Mesendoderm (in vitro differentiated cells): Measurements from ENCODE around the gene GTF2IRD1.

Source experiments
- DNase-seq: peaks from one replicate; pipeline ENCODE4 v3.0.0; 2013
- H2AK5ac ChIP-seq: 2 replicates; pipeline ENCODE4 v1.6.1; 2013; ENCODE audit warnings: low read length, inconsistent platforms
- H2BK120ac ChIP-seq: 2 replicates; pipeline ENCODE4 v1.6.1; 2013; ENCODE audit warnings: low read depth, mild to moderate bottlenecking, low read length, moderate library complexity, mixed read lengths
- H2BK15ac ChIP-seq: replicated peaks from 2 replicates; pipeline ENCODE4 v1.6.1; 2013; ENCODE audit warnings: low read depth, mild to moderate bottlenecking, moderate library complexity
- H2BK5ac ChIP-seq: 2 replicates; pipeline ENCODE4 v1.6.1; 2013; ENCODE audit warnings: low read length, inconsistent platforms
- H3K18ac ChIP-seq: 2 replicates; pipeline ENCODE4 v1.6.1; 2013; ENCODE audit warnings: mild to moderate bottlenecking, low read length, mixed read lengths
- H3K23ac ChIP-seq: one replicate; pipeline ENCODE4 v1.6.1; 2013; ENCODE audit warnings: low read length
- H3K27ac ChIP-seq: 2 replicates; pipeline ENCODE4 v1.5.1; 2013; ENCODE audit warnings: low read depth, mild to moderate bottlenecking, inconsistent platforms, low read length, moderate library complexity
- H3K27me3 ChIP-seq: 2 replicates; pipeline ENCODE4 v1.6.1; 2013; ENCODE audit warnings: low read length, control low read depth, mild to moderate bottlenecking, inconsistent platforms; ENCODE audit not compliant: insufficient read depth, poor library complexity
- H3K36me3 ChIP-seq: 2 replicates; pipeline ENCODE4 v1.6.1; 2013; ENCODE audit warnings: low read length, inconsistent platforms; ENCODE audit not compliant: control insufficient read depth, insufficient read depth
- H3K4ac ChIP-seq: one replicate; pipeline ENCODE4 v1.6.1; 2013; ENCODE audit warnings: low read depth, mild to moderate bottlenecking, low read length, moderate library complexity
- H3K4me1 ChIP-seq: 2 replicates; pipeline ENCODE4 v1.6.1; 2013; ENCODE audit warnings: low read depth, low read length, inconsistent platforms; ENCODE audit not compliant: control insufficient read depth
- H3K4me2 ChIP-seq: 2 replicates; pipeline ENCODE4 v1.6.1; 2013; ENCODE audit warnings: low read length
- H3K4me3 ChIP-seq: 2 replicates; pipeline ENCODE4 v1.5.1; 2013; ENCODE audit warnings: mild to moderate bottlenecking, low read length
- H3K56ac ChIP-seq: one replicate; pipeline ENCODE4 v1.6.1; 2013; ENCODE audit warnings: low read length
- H3K79me1 ChIP-seq: 2 replicates; pipeline ENCODE4 v1.6.1; 2013; ENCODE audit warnings: low read length, inconsistent platforms
- H3K79me2 ChIP-seq: 2 replicates; pipeline ENCODE4 v1.6.1; 2013; ENCODE audit warnings: mild to moderate bottlenecking, low read length; ENCODE audit not compliant: control insufficient read depth, insufficient read depth
- H3K9ac ChIP-seq: 2 replicates; pipeline ENCODE4 v1.6.1; 2013; ENCODE audit warnings: low read length, inconsistent platforms
- H4K5ac ChIP-seq: one replicate; pipeline ENCODE4 v1.6.1; 2013; ENCODE audit warnings: low read length
- H4K8ac ChIP-seq: one replicate; pipeline ENCODE4 v1.6.1; 2013; ENCODE audit warnings: low read depth, mild to moderate bottlenecking, control low read depth, low read length, moderate library complexity
- WGBS: extraction: QIAGEN DNeasy Blood & Tissue Kit; methylation state at CpG from one replicate; pipeline ENCODE4 v1.1.7; 2013; ENCODE audit warnings: low lambda C conversion rate, missing lambda C conversion rate; ENCODE audit not compliant: insufficient coverage; ENCODE audit errors: extremely low coverage; 5-methylcytosine and 5-hydroxymethylcytosine counted together

Gene GTF2IRD1

DNA sequence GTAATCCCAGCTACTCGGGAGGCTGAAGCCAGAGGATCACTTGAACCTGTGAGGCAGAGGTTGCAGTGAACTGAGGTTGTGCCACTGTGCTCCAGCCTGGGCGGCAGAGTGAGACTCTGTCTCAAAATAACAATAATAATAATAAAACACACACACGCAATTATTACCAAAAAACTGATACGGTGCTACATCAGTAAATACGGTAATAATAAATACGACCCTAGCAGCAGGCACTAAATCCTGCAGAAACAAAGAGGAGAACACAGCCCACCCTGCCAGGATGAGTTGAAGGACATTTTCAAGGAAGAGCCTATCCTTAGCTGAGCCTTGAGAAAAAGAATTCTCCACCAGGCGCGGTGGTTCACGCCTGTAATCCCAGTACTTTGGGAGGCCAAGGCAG is 169.4 kb downstream of the GTF2IRD1 start:
- H3K4ac ChIP-seq: no peak overlapping the region
- no peak overlapping the region for H3K23ac ChIP-seq
- H4K8ac ChIP-seq: no peak overlapping the region
- H3K4me2 ChIP-seq: no peak overlapping the region
- no peak overlapping the region for H3K27ac ChIP-seq
- H3K27me3 ChIP-seq: no peaks in the 10 kb centered on the region
- no peak overlapping the region for H2AK5ac ChIP-seq
- no peaks in the 10 kb centered on the region for H3K79me1 ChIP-seq
- no peak overlapping the region for H3K9ac ChIP-seq
- H3K4me1 ChIP-seq: no peaks in the 10 kb centered on the region
- H2BK15ac ChIP-seq: no peak overlapping the region
- no peak overlapping the region for H3K56ac ChIP-seq
- no peak overlapping the region for H2BK5ac ChIP-seq
- H3K36me3 ChIP-seq: no peaks in the 10 kb centered on the region
- H3K18ac ChIP-seq: no peak overlapping the region
- no peak for DNase-seq
- no peak overlapping the region for H4K5ac ChIP-seq
- H3K4me3 ChIP-seq: no peak overlapping the region
- no peak overlapping the region for H2BK120ac ChIP-seq
- WGBS: no CpG with 5 or more reads among the region's 9 CpGs
- no peaks in the 10 kb centered on the region for H3K79me2 ChIP-seq

DNA sequence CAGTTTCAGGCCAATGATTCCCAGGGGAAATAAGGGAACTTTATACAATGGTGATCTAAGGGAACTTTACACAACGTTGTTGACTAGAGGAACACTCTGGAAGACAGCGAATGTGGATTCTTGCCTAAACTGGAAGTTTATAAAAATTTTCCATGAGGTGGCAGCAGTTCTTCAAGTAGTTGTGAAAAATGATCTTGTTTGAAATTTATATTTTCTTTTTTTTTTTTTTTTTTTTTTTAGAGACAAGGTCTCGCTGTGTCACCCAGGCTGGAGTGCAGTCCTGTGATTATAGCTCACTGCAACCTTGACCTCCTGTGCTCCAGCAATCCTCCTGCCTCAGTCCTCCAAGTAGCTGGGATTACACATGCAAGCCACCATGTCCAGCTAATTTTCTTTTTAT is 171.7 kb downstream of the GTF2IRD1 start:
- no CpG with 5 or more reads among the region's 3 CpGs for WGBS
- Histone ChIP-seq H3K23ac (no peak overlapping the region), H3K4ac (no peak overlapping the region), H3K27me3 (no peaks in the 10 kb centered on the region), H2AK5ac (no peak overlapping the region), H3K79me1 (no peaks in the 10 kb centered on the region), H4K8ac (no peak overlapping the region), H4K5ac (no peak overlapping the region), H2BK120ac (no peak overlapping the region), H3K9ac (no peak overlapping the region), H2BK5ac (no peak overlapping the region), H3K4me1 (no peaks in the 10 kb centered on the region), H3K27ac (no peak overlapping the region), H3K4me2 (no peak overlapping the region), H2BK15ac (no peak overlapping the region), H3K18ac (no peak overlapping the region), H3K56ac (no peak overlapping the region), H3K4me3 (no peak overlapping the region), H3K79me2 (no peaks in the 10 kb centered on the region), H3K36me3 (no peaks in the 10 kb centered on the region)
- DNase-seq: no peak

DNA sequence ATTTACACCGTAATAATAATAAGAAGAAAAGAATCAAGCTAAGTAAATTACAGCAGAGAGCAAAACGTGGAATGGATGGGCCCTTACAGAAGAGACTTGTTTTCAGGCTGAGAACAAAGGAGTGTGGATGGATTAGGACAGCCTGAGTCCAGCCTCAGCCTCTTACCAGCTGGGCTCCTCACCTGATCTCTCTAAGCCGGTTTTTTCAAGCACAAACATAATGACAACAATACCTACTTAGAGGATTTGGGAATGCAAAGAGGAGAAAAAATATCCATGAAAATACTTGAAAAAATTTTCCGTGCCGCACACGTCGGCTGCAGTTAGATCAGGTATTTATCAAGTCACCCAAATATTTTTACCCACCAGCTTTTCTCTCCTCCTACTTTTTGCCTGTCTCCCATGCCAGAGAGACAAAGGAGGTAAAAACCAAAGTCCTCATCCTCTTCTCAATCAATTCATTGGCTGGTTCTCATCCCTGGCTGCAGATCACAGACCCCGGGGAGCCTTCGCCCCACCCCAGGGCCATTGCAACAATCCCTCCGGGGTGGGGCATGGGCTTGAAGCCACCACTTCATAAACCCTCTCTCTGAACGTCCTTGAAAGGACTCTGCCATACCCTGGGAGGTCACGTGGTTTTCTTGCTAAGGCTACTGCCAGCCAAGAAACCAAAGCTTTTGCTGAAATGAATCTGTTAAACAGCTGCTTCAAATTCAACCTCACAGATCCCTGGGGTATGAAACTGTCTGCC is 174.1 kb downstream of the GTF2IRD1 start:
- peak; percentile 46 for DNase-seq
- no CpG with 5 or more reads among the region's 12 CpGs for WGBS
- no peaks in the 10 kb centered on the region for H3K79me1 ChIP-seq
- H2BK15ac ChIP-seq: no peak overlapping the region
- H3K79me2 ChIP-seq: no peaks in the 10 kb centered on the region
- H3K27me3 ChIP-seq: no peaks in the 10 kb centered on the region
- no peak overlapping the region for H3K4me2 ChIP-seq
- H3K4me3 ChIP-seq: no peak overlapping the region
- H3K23ac ChIP-seq: no peak overlapping the region
- H2BK5ac ChIP-seq: no peak overlapping the region
- no peaks in the 10 kb centered on the region for H3K4me1 ChIP-seq
- no peak overlapping the region for H3K18ac ChIP-seq
- H4K8ac ChIP-seq: no peak overlapping the region
- no peak overlapping the region for H4K5ac ChIP-seq
- H2BK120ac ChIP-seq: no peak overlapping the region
- peak overlapping the region; percentile 22 for H3K56ac ChIP-seq
- no peaks in the 10 kb centered on the region for H3K36me3 ChIP-seq
- no peak overlapping the region for H2AK5ac ChIP-seq
- H3K9ac ChIP-seq: no peak overlapping the region
- no peak overlapping the region for H3K27ac ChIP-seq
- peak overlapping the region; percentile 93 for H3K4ac ChIP-seq

GRCh38 chr7:74632505-74632904 is 178.8 kb downstream of the GTF2IRD1 start:
- Histone ChIP-seq H2BK15ac (no peak overlapping the region), H3K4me3 (no peak overlapping the region), H3K27ac (no peak overlapping the region), H3K18ac (no peak overlapping the region), H3K36me3 (no peaks in the 10 kb centered on the region), H4K8ac (no peak overlapping the region), H3K56ac (no peak overlapping the region), H3K27me3 (no peaks in the 10 kb centered on the region), H4K5ac (no peak overlapping the region), H3K4me1 (no peaks in the 10 kb centered on the region), H3K23ac (no peak overlapping the region), H3K4me2 (no peak overlapping the region), H3K79me2 (no peaks in the 10 kb centered on the region), H3K4ac (no peak overlapping the region), H3K79me1 (no peaks in the 10 kb centered on the region), H3K9ac (no peak overlapping the region), H2BK5ac (no peak overlapping the region), H2BK120ac (no peak overlapping the region), H2AK5ac (no peak overlapping the region)
- DNase-seq: no peak
- WGBS: no CpG with 5 or more reads among the region's 8 CpGs

DNA sequence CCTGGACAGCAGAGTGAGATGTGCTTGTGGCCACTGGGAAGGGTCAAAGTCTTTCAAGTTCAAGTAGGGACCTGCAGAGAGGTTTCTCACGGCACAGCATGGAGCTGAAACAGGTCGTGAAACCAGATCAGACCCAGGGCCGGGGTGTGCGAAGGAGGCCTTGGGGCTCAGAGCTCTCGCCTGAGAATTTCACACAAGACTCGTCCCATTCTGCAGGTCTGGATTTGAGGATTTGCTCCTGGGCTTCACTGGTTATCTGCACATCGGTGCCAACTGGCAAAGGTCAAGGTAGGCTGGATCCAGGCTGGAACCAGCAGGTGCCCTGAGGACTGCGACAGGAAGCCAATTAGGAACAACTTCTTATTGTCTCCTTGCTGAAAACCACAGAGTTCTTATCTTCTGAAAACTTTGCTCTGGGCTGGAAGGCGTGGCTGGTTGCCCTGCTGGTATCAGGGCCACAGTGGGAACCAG is 179.8 kb downstream of the GTF2IRD1 start:
- no peak overlapping the region for H3K56ac ChIP-seq
- H2BK15ac ChIP-seq: no peak overlapping the region
- no peak for DNase-seq
- H3K79me2 ChIP-seq: no peaks in the 10 kb centered on the region
- no CpG with 5 or more reads among the region's 9 CpGs for WGBS
- no peak overlapping the region for H2BK5ac ChIP-seq
- H3K79me1 ChIP-seq: no peaks in the 10 kb centered on the region
- H3K36me3 ChIP-seq: no peaks in the 10 kb centered on the region
- H4K8ac ChIP-seq: no peak overlapping the region
- no peak overlapping the region for H3K27ac ChIP-seq
- no peaks in the 10 kb centered on the region for H3K27me3 ChIP-seq
- no peak overlapping the region for H3K9ac ChIP-seq
- no peak overlapping the region for H3K4me3 ChIP-seq
- no peak overlapping the region for H3K4ac ChIP-seq
- no peak overlapping the region for H2BK120ac ChIP-seq
- no peaks in the 10 kb centered on the region for H3K4me1 ChIP-seq
- no peak overlapping the region for H3K4me2 ChIP-seq
- no peak overlapping the region for H3K18ac ChIP-seq
- no peak overlapping the region for H3K23ac ChIP-seq
- no peak overlapping the region for H2AK5ac ChIP-seq
- no peak overlapping the region for H4K5ac ChIP-seq

DNA sequence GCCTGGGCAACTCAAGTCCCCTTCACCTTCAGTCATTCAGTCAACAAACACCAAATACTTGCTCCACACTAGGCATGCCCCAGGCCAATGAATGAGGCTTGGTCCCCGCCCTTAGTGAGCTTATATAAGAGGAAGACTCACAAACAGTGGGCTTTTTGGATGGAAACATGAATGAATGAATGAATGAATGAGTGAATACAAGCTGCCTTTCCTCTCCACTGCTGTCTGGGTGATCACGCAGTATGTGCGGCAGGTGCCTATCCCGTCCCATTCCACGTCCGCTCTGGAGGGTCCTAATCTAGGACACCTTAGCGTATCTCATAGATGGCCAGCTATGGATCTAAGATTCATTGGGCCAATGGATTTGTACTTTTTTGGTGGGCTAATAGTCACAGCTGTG is 184.0 kb downstream of the GTF2IRD1 start:
- Histone ChIP-seq H3K18ac (no peak overlapping the region), H2BK15ac (no peak overlapping the region), H4K8ac (no peak overlapping the region), H2AK5ac (no peak overlapping the region), H3K79me1 (no peaks in the 10 kb centered on the region), H3K36me3 (no peaks in the 10 kb centered on the region), H3K4me2 (no peak overlapping the region), H3K4ac (no peak overlapping the region), H3K27me3 (no peaks in the 10 kb centered on the region), H2BK120ac (no peak overlapping the region), H3K23ac (no peak overlapping the region), H3K4me1 (no peaks in the 10 kb centered on the region), H3K9ac (no peak overlapping the region), H4K5ac (no peak overlapping the region), H3K4me3 (no peak overlapping the region), H3K27ac (no peak overlapping the region), H2BK5ac (no peak overlapping the region), H3K56ac (no peak overlapping the region), H3K79me2 (no peaks in the 10 kb centered on the region)
- no peak for DNase-seq
- WGBS: no CpG with 5 or more reads among the region's 7 CpGs
